ENCODE data around the gene SPRYD4. TPM values are rescaled to one million over a fixed set of nuclear protein-coding genes. Genes with fewer than 3 reads are reported as not detected.

SPRYD4 gene
- total RNA-seq, 1 experiment from 2014 or later, result 4.2 TPM

GRCh38 chr12:56522411-56523193, 54.2 kb downstream of the SPRYD4 start:
- Mint-ChIP-seq H3K4me3 (peak overlapping the region; percentile 87), H3K4me1 (peaks cover 45% of the 10 kb centered on the region), H3K36me3 (no peaks in the 10 kb centered on the region), H3K27me3 (ENCODE audit: low read depth) (no peaks in the 10 kb centered on the region), H3K9me3 (no peaks in the 10 kb centered on the region), H3K27ac (peak overlapping the region; percentile 88)
- POLR2A ChIA-PET, result interaction anchor here (0.5 to 2.3 kb wide), 2 partner anchors 107 to 1120 kb away, joined by 3 to 6 read pairs; no protein-coding TSS in a partner anchor
- TF ChIP-seq ZNF512 (CRISPR knock-in tag; IDR thresholded peaks at IDR 0.05; ENCODE audit: borderline replicate concordance), result no peak
- TF ChIP-seq ZNF138 (CRISPR knock-in tag; conservative IDR thresholded peaks at IDR 0.05), result no peak
- no peak for TF ChIP-seq OVOL2 (CRISPR knock-in tag; IDR thresholded peaks at IDR 0.05; ENCODE audit: borderline replicate concordance)
- no peak for TF ChIP-seq AR (CRISPR knock-in tag; IDR thresholded peaks at IDR 0.05)
- TF ChIP-seq ZBTB21 (CRISPR knock-in tag; IDR thresholded peaks at IDR 0.05; ENCODE audit: borderline replicate concordance), result no peak
- TF ChIP-seq AFF4 (CRISPR knock-in tag; IDR thresholded peaks at IDR 0.05; ENCODE audit: borderline replicate concordance), result no peak
- TF ChIP-seq, protein P1, sequence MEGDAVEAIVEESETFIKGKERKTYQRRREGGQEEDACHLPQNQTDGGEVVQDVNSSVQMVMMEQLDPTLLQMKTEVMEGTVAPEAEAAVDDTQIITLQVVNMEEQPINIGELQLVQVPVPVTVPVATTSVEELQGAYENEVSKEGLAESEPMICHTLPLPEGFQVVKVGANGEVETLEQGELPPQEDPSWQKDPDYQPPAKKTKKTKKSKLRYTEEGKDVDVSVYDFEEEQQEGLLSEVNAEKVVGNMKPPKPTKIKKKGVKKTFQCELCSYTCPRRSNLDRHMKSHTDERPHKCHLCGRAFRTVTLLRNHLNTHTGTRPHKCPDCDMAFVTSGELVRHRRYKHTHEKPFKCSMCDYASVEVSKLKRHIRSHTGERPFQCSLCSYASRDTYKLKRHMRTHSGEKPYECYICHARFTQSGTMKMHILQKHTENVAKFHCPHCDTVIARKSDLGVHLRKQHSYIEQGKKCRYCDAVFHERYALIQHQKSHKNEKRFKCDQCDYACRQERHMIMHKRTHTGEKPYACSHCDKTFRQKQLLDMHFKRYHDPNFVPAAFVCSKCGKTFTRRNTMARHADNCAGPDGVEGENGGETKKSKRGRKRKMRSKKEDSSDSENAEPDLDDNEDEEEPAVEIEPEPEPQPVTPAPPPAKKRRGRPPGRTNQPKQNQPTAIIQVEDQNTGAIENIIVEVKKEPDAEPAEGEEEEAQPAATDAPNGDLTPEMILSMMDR (IDR thresholded peaks at IDR 0.05), result no peak
- no peak for TF ChIP-seq GABPB1 (CRISPR knock-in tag; IDR thresholded peaks at IDR 0.05)
- no peak for TF ChIP-seq CBFB (CRISPR knock-in tag; IDR thresholded peaks at IDR 0.05; ENCODE audit: low read depth)
- no peak for TF ChIP-seq HMGA2 (CRISPR knock-in tag; IDR thresholded peaks at IDR 0.05)
- TF ChIP-seq NR2C2 (CRISPR knock-in tag; IDR thresholded peaks at IDR 0.05), result no peak
- TF ChIP-seq MXD4 (CRISPR knock-in tag; IDR thresholded peaks at IDR 0.05; ENCODE audit: borderline replicate concordance), result no peak
- no peak for TF ChIP-seq FOXP1 (CRISPR knock-in tag; IDR thresholded peaks at IDR 0.05; ENCODE audit: borderline replicate concordance)
- no peak for TF ChIP-seq HMGXB4 (CRISPR knock-in tag; IDR thresholded peaks at IDR 0.05)
- no peak for TF ChIP-seq IRF1 (CRISPR knock-in tag; IDR thresholded peaks at IDR 0.05)
- TF ChIP-seq SP1 (CRISPR knock-in tag; conservative IDR thresholded peaks at IDR 0.05), result no peak
- TF ChIP-seq ZNF423 (CRISPR knock-in tag; IDR thresholded peaks at IDR 0.05), result no peak
- no peak for TF ChIP-seq E2F5 (CRISPR knock-in tag; IDR thresholded peaks at IDR 0.05)
- TF ChIP-seq GTF2I (CRISPR knock-in tag; conservative IDR thresholded peaks at IDR 0.05), result no peak
- CTCF ChIA-PET, result interaction anchor here (0.7 to 1.6 kb wide), 7 partner anchors 9 to 114 kb away, joined by 3 to 4 read pairs (median 3); partner anchors contain the start of gene GLS2
- ATAC-seq (peak; percentile 12; the same call in 1 of the 2 replicates), DNase-seq (ENCODE audit: low spot score) (no peak)
